Transverse colon (tissue), 4 donors: ENCODE data around the gene HOXB1.

Experiments
- EP300 ChIP-seq: sonication (generic); formaldehyde crosslinking; IDR thresholded peaks from one replicate; pipeline ENCODE4 v1.6.1; 2017; ENCODE audit warnings: antibody characterized with exemption, low read depth
- POLR2A ChIP-seq: fragments of 450-650 bp; IDR thresholded peaks from one replicate; pipeline ENCODE4 v1.6.1; 2016; ENCODE audit warnings: antibody characterized with exemption, mild to moderate bottlenecking, moderate library complexity
- POLR2AphosphoS5 ChIP-seq, 3 donors: sonication (generic); formaldehyde crosslinking; IDR thresholded peaks; one replicate each; pipeline ENCODE4 v1.6.1; 2016; ENCODE audit warnings: antibody characterized with exemption in 3 of 3
- TF ChIP-seq, protein P1 (sequence below), 5 experiments: fragments of 200-600 bp in 3 of 5; fragments of 450-650 bp in 2 of 5; sonication (generic) in 3 of 5; IDR thresholded peaks; 1 replicate in 2 of 5; 2 replicates in 3 of 5; pipeline ENCODE4 v1.5.1; 2016 to 2017; ENCODE audit warnings: antibody characterized with exemption in 5 of 5, inconsistent platforms in 3 of 5, mild to moderate bottlenecking in 2 of 5, moderate library complexity in 1 of 5

DNA sequence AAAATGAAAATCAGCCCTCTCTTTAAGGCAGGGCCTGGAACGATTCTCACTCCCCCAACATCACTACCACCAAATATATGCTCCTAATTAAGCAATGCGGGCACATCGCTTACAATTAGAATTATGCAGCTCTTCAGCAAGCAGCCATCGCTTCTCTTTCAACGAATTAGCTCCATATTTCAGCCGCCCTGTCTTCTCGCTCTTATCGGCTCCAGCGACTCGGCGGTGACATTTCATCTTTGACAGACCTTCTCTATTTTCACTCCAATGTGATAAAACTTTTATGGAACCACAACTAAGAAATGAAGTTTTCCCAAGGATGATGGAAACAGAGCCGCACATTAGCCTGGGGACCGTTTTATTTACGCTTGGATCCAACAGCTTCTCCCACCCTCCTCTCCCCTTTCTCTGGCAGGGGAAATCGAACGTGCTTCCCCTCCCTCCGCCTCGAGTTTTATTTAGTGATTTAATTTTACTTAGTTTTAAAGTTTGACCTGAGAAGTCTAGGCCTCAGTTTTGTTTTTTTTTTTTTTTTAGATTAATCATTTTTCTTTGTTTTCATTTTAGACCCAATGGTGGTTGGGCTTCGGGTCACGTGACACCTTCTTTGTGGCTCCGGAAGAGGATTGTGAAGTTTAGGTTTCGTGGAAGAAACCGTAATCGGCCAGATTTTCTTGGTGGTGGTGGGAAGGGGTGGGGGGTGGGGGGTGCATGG is 17.2 kb upstream of the HOXB1 start:
- TF ChIP-seq POLR2A (no peak), EP300 (no peak), POLR2AphosphoS5 (IDR thresholded peaks at IDR 0.05) (no peak)
- TF ChIP-seq, protein P1, sequence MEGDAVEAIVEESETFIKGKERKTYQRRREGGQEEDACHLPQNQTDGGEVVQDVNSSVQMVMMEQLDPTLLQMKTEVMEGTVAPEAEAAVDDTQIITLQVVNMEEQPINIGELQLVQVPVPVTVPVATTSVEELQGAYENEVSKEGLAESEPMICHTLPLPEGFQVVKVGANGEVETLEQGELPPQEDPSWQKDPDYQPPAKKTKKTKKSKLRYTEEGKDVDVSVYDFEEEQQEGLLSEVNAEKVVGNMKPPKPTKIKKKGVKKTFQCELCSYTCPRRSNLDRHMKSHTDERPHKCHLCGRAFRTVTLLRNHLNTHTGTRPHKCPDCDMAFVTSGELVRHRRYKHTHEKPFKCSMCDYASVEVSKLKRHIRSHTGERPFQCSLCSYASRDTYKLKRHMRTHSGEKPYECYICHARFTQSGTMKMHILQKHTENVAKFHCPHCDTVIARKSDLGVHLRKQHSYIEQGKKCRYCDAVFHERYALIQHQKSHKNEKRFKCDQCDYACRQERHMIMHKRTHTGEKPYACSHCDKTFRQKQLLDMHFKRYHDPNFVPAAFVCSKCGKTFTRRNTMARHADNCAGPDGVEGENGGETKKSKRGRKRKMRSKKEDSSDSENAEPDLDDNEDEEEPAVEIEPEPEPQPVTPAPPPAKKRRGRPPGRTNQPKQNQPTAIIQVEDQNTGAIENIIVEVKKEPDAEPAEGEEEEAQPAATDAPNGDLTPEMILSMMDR (IDR thresholded peaks at IDR 0.05), result no peak
